IMR-90 (cell line): ENCODE results near the gene COL6A3. TPM values are rescaled to one million over a fixed set of nuclear protein-coding genes. Genes with fewer than 3 reads are reported as not detected.

Experiments used
- ATAC-seq: fragments of 200-7000 bp; cut with Tn5 transposase; 2 replicates; pipeline ENCODE4 v1.9.1; 2020; ENCODE audit warnings: low read depth, mild to moderate bottlenecking, moderate library complexity
- BruUV-seq: library from RNA; stranded (reverse); fragments of 400-500 nt; replicated peaks from 2 replicates; lab custom pipeline; 2021; lab: Mats Ljungman, UMichigan
- CTCF ChIA-PET: fragments of 300-600 bp; formaldehyde crosslinking; extraction: SDS; loops from one replicate; lab custom pipeline; 2021; ENCODE audit warnings: antibody characterized with exemption; lab: Yijun Ruan, JAX
- POLR2A ChIA-PET: fragments of 300-600 bp; sonication (Branson Sonifier 250); formaldehyde crosslinking; loops from one replicate; lab custom pipeline; 2022; ENCODE audit warnings: antibody characterized with exemption; ENCODE audit not compliant: unreplicated experiment; lab: Charles Lee
- DNase-seq: peaks from one replicate; pipeline ENCODE4 v3.0.0; 2013
- H2AFZ ChIP-seq: replicated peaks from 2 replicates; pipeline ENCODE3; 2013; ENCODE audit warnings: low read length, mild to moderate bottlenecking; ENCODE audit not compliant: poor library complexity
- H2AK5ac ChIP-seq: 2 replicates; pipeline ENCODE4 v1.6.1; 2013; ENCODE audit warnings: low read depth, low read length, inconsistent platforms
- H2AK9ac ChIP-seq: replicated peaks from 2 replicates; pipeline ENCODE3; 2013; ENCODE audit warnings: mild to moderate bottlenecking, low read depth, low read length, moderate library complexity; ENCODE audit not compliant: poor library complexity
- H2BK120ac ChIP-seq: 2 replicates; pipeline ENCODE4 v1.6.1; 2013; ENCODE audit warnings: low read depth, low read length, inconsistent platforms
- H2BK15ac ChIP-seq: 3 replicates; pipeline ENCODE4 v1.6.1; 2013; ENCODE audit warnings: low read depth, low read length, inconsistent platforms
- H2BK20ac ChIP-seq: 2 replicates; pipeline ENCODE4 v1.6.1; 2013; ENCODE audit warnings: low read depth, mild to moderate bottlenecking, inconsistent platforms, low read length, moderate library complexity
- H2BK5ac ChIP-seq: 2 replicates; pipeline ENCODE4 v1.6.1; 2013; ENCODE audit warnings: mild to moderate bottlenecking, low read depth, low read length, inconsistent platforms; ENCODE audit not compliant: poor library complexity, severe bottlenecking
- H3K14ac ChIP-seq: replicated peaks from 2 replicates; pipeline ENCODE4 v1.6.1; 2013; ENCODE audit warnings: low read depth, low read length, inconsistent platforms
- H3K18ac ChIP-seq: 2 replicates; pipeline ENCODE4 v1.6.1; 2013; ENCODE audit warnings: low read depth, low read length, control low read depth
- H3K23ac ChIP-seq: 2 replicates; pipeline ENCODE4 v1.6.1; 2013; ENCODE audit warnings: low read depth, low read length, inconsistent platforms
- H3K27ac ChIP-seq: 2 replicates; pipeline ENCODE4 v1.5.1; 2013; ENCODE audit warnings: mild to moderate bottlenecking, control low read depth, low read length; ENCODE audit not compliant: insufficient read depth
- H3K27me3 ChIP-seq: 2 replicates; pipeline ENCODE4 v1.6.1; 2013; ENCODE audit warnings: low read length; ENCODE audit not compliant: control insufficient read depth, insufficient read depth
- H3K36me3 ChIP-seq: 2 replicates; pipeline ENCODE4 v1.6.1; 2013; ENCODE audit warnings: low read length, mixed read lengths; ENCODE audit not compliant: control insufficient read depth, insufficient read depth
- H3K4ac ChIP-seq: 2 replicates; pipeline ENCODE4 v1.6.1; 2013; ENCODE audit warnings: low read depth, low read length, inconsistent platforms
- H3K4me1 ChIP-seq: 2 replicates; pipeline ENCODE4 v1.6.1; 2013; ENCODE audit warnings: low read length, mixed read lengths; ENCODE audit not compliant: control insufficient read depth, insufficient read depth
- H3K4me2 ChIP-seq: 2 replicates; pipeline ENCODE4 v1.6.1; 2013; ENCODE audit warnings: low read depth, mild to moderate bottlenecking, control low read depth, low read length, moderate library complexity
- H3K4me3 ChIP-seq: 2 replicates; pipeline ENCODE4 v1.5.1; 2013; ENCODE audit warnings: low read depth, mild to moderate bottlenecking, control low read depth, low read length, moderate library complexity; ENCODE audit not compliant: insufficient read depth
- H3K56ac ChIP-seq: 2 replicates; pipeline ENCODE4 v1.6.1; 2013; ENCODE audit warnings: low read length, inconsistent platforms; ENCODE audit not compliant: insufficient read depth; ENCODE audit errors: extremely low read depth
- H3K79me1 ChIP-seq, 2 experiments: 2 replicates each; pipeline ENCODE4 v1.6.1; 2013; ENCODE audit warnings: low read length in 2 of 2, inconsistent platforms in 1 of 2, low read depth in 1 of 2
- H3K9ac ChIP-seq: 2 replicates; pipeline ENCODE4 v1.6.1; 2013; ENCODE audit warnings: low read depth, low read length, control low read depth
- H3K9me1 ChIP-seq: 2 replicates; pipeline ENCODE4 v1.6.1; 2013; ENCODE audit warnings: low read length, inconsistent platforms; ENCODE audit not compliant: insufficient read depth
- H3K9me3 ChIP-seq: 2 replicates; pipeline ENCODE4 v1.6.1; 2013; ENCODE audit warnings: low read length; ENCODE audit not compliant: control insufficient read depth, insufficient read depth
- H4K20me1 ChIP-seq: 2 replicates; pipeline ENCODE4 v1.6.1; 2013; ENCODE audit warnings: low read length, inconsistent platforms; ENCODE audit not compliant: insufficient read depth
- H4K5ac ChIP-seq: 2 replicates; pipeline ENCODE4 v1.6.1; 2013; ENCODE audit warnings: mild to moderate bottlenecking, low read depth, low read length, control low read depth
- H4K8ac ChIP-seq, 2 experiments: 2 replicates each; pipeline ENCODE4 v1.6.1; 2013; ENCODE audit warnings: low read depth in 2 of 2, low read length in 2 of 2, control low read depth in 1 of 2, inconsistent platforms in 1 of 2
- H4K91ac ChIP-seq: 2 replicates; pipeline ENCODE4 v1.6.1; 2013; ENCODE audit warnings: low read depth, low read length, inconsistent platforms; ENCODE audit not compliant: insufficient read depth
- BHLHE40 ChIP-seq: fragments of 150-350 bp; IDR thresholded peaks from 2 replicates; pipeline ENCODE4 v1.6.1; 2016; ENCODE audit warnings: mild to moderate bottlenecking, low read depth, low read length
- CHD1 ChIP-seq: IDR thresholded peaks from 2 replicates; pipeline ENCODE4 v1.6.1; 2012; ENCODE audit warnings: low read depth, low read length, improper control_type of control experiment
- MAFK ChIP-seq: IDR thresholded peaks from 2 replicates; pipeline ENCODE4 v1.6.1; 2012; ENCODE audit warnings: low read depth, low read length, improper control_type of control experiment
- MXI1 ChIP-seq: IDR thresholded peaks from 2 replicates; pipeline ENCODE4 v1.6.1; 2012; ENCODE audit warnings: low read depth, mild to moderate bottlenecking, low read length, moderate library complexity, borderline replicate concordance
- NFE2L2 ChIP-seq: fragments of 150-350 bp; IDR thresholded peaks from 2 replicates; pipeline ENCODE4 v1.6.1; 2016; ENCODE audit warnings: low read depth, mild to moderate bottlenecking, low read length
- POLR2A ChIP-seq: IDR thresholded peaks from 2 replicates; pipeline ENCODE4 v1.6.1; 2012; ENCODE audit warnings: mild to moderate bottlenecking, low read depth, low read length
- RCOR1 ChIP-seq: IDR thresholded peaks from 2 replicates; pipeline ENCODE4 v1.6.1; 2012; ENCODE audit warnings: mild to moderate bottlenecking, low read length, improper control_type of control experiment; ENCODE audit not compliant: insufficient replicate concordance
- SMC3 ChIP-seq: fragments of 150-350 bp; IDR thresholded peaks from 2 replicates; pipeline ENCODE4 v1.6.1; 2016; ENCODE audit warnings: low read depth, mild to moderate bottlenecking, antibody characterized with exemption, low read length, moderate library complexity
- USF2 ChIP-seq: fragments of 150-350 bp; IDR thresholded peaks from 2 replicates; pipeline ENCODE4 v1.6.1; 2017; ENCODE audit warnings: mild to moderate bottlenecking, antibody characterized with exemption, low read length, low read depth
- WGBS, 2 experiments: methylation state at CpG; one replicate each; pipeline versions ENCODE4 v1.1.5 to v1.1.7; 2013; ENCODE audit warnings: missing lambda C conversion rate in 2 of 2; ENCODE audit not compliant: insufficient read length in 1 of 2; ENCODE audit errors: extremely low coverage in 2 of 2; 5-methylcytosine and 5-hydroxymethylcytosine counted together
- dilution Hi-C: fragments of 300-500 bp; cut with HindIII; formaldehyde crosslinking; loops from one replicate; pipeline ENCODE4 v1.14.3; 2018; ENCODE audit warnings: low sequenced_read_pairs; ENCODE audit not compliant: unreplicated experiment
- in situ Hi-C: fragments of 300-500 bp; cut with MboI; formaldehyde crosslinking; loops from 3 replicates; pipeline ENCODE4 v1.14.3; 2019; ENCODE audit warnings: low sequenced_read_pairs, inconsistent platforms, mixed read lengths
- intact Hi-C: fragments of 100-400 bp; cut with micrococcal nuclease; formaldehyde crosslinking; loops from 2 replicates; pipeline ENCODE4 v1.10.0; 2022
- polyA plus RNA-seq, 3 experiments: library from polyadenylated mRNA; depleted of rRNA; stranded (reverse); fragments of >200 nt; gene quantifications; 2 replicates each; pipeline ENCODE4 v1.2.3, GENCODE V29; 2012; ENCODE audit warnings: low replicate concordance in 1 of 3
- total RNA-seq: library from RNA; depleted of rRNA; stranded (reverse); fragments of >200 nt; gene quantifications from 2 replicates; pipeline ENCODE4 v1.2.3, GENCODE V29; 2012

COL6A3 gene
- total and polyA plus RNA-seq, 2 of the 4 experiments (the other 2 are of a cell fraction) = 964 to 1,855 TPM

GRCh38 chr2:237397072-237397471 lies 16.9 kb downstream of the COL6A3 start:
- no peak overlapping the region for H3K23ac ChIP-seq
- H4K5ac ChIP-seq = no peak overlapping the region
- no peak overlapping the region for H4K91ac ChIP-seq
- peaks cover 100% of the 10 kb centered on the region for H4K20me1 ChIP-seq
- no peak overlapping the region for H2AFZ ChIP-seq
- no peaks in the 10 kb centered on the region for H3K27me3 ChIP-seq
- no peak overlapping the region for H3K4me3 ChIP-seq
- no peak overlapping the region for H2AK5ac ChIP-seq
- H3K4me1 ChIP-seq = peaks cover 24% of the 10 kb centered on the region
- no peak overlapping the region for H3K27ac ChIP-seq
- no peak overlapping the region for H3K18ac ChIP-seq
- H3K14ac ChIP-seq = no peak overlapping the region
- intact Hi-C loops = no loop called here
- no peak overlapping the region for H3K9ac ChIP-seq
- dilution Hi-C loops = no loop called here
- TF ChIP-seq CHD1 (no peak), MAFK (no peak), NFE2L2 (no peak), RCOR1 (no peak), BHLHE40 (no peak), MXI1 (no peak), SMC3 (no peak), POLR2A (no peak), USF2 (no peak)
- ATAC-seq (no peak), DNase-seq (no peak)
- no peak overlapping the region for H3K4ac ChIP-seq
- no peak overlapping the region for H2BK120ac ChIP-seq
- no peak overlapping the region for H2BK15ac ChIP-seq
- H3K9me1 ChIP-seq = peaks cover 41% of the 10 kb centered on the region
- WGBS, 2 experiments = 100% methylated on average over 1 of the region's 2 CpGs
- BruUV-seq = no TSS peak
- CTCF ChIA-PET = no interaction called here
- H2AK9ac ChIP-seq = no peak overlapping the region
- no peak overlapping the region for H3K56ac ChIP-seq
- H2BK5ac ChIP-seq = no peak overlapping the region
- POLR2A ChIA-PET = no interaction called here
- in situ Hi-C loops = no loop called here
- no peak overlapping the region for H4K8ac ChIP-seq
- no peak overlapping the region; the same call in 1 of the 2 replicates for H3K4me2 ChIP-seq
- H3K79me1 ChIP-seq = peaks cover 8 to 63% of the 10 kb centered on the region in 2 experiments; a peak in 3 of 4 replicates
- H2BK20ac ChIP-seq = no peak overlapping the region
- peaks cover 61% of the 10 kb centered on the region for H3K36me3 ChIP-seq
- no peaks in the 10 kb centered on the region for H3K9me3 ChIP-seq
